HepG2 (cell line): ENCODE measurements around the gene LARP1B. TPM values are rescaled to one million over a fixed set of nuclear protein-coding genes. Genes with fewer than 3 reads are reported as not detected.
A peak's percentile ranks its signal among the peaks of the same experiment; 100 is the strongest.

Experiments used
- FOXP1 ChIP-seq, 2 experiments: fragments of 450-650 bp in 1 of 2; IDR thresholded peaks; 2 replicates each; pipeline ENCODE4 v1.6.1; 2017 to 2018; ENCODE audit warnings: antibody characterized with exemption in 1 of 2
- GATAD2A ChIP-seq: IDR thresholded peaks from 2 replicates; pipeline ENCODE4 v1.6.1; 2016
- KLF13 ChIP-seq: sonication (generic); formaldehyde crosslinking; IDR thresholded peaks from 2 replicates; pipeline ENCODE4 v1.4.0; 2020; ENCODE audit warnings: mild to moderate bottlenecking, missing genetic modification reagents
- MZF1 ChIP-seq: sonication (generic); formaldehyde crosslinking; IDR thresholded peaks from 2 replicates; pipeline ENCODE4 v1.8.1; 2023; ENCODE audit warnings: mild to moderate bottlenecking, missing genetic modification reagents, borderline replicate concordance
- PHF5A ChIP-seq: IDR thresholded peaks from one replicate; pipeline ENCODE4 v1.6.1; 2018; ENCODE audit warnings: low read depth, missing genetic modification reagents; ENCODE audit not compliant: unreplicated experiment
- TFDP1 ChIP-seq: IDR thresholded peaks from 2 replicates; pipeline ENCODE4 v1.6.1; 2016; ENCODE audit warnings: missing compliant biosample characterization, missing genetic modification reagents, borderline replicate concordance
- ZNF646 ChIP-seq: sonication (generic); formaldehyde crosslinking; IDR thresholded peaks from 2 replicates; pipeline ENCODE4 v1.9.0; 2021; ENCODE audit warnings: mild to moderate bottlenecking, missing genetic modification reagents
- polyA plus RNA-seq, 8 experiments: library from polyadenylated mRNA; depleted of rRNA in 3 of 8; stranded (reverse) in 7 of 8; unstranded in 1 of 8; fragments of >200 nt; fragmentation: Illumina TruSeq in 4 of 8; extraction: Trizol in 4 of 8; gene quantifications; 2 replicates each; pipeline versions ENCODE4 v1.2.1 to v1.2.3, GENCODE V29; 2011 to 2016; ENCODE audit warnings: low read depth in 4 of 8, missing spikeins in 1 of 8, mixed read lengths in 1 of 8; ENCODE audit not compliant: insufficient read depth in 1 of 8
- total RNA-seq, 5 experiments: library from RNA; depleted of rRNA; stranded (reverse); fragments of >200 nt; fragmentation: Illumina TruSeq; extraction: Trizol; gene quantifications; 2 replicates each; pipeline ENCODE4 v1.2.3, GENCODE V29; 2016; ENCODE audit warnings: low read depth in 1 of 5

Gene LARP1B
- total and polyA plus RNA-seq, 2 of the 13 experiments (the other 11 are each of a cell fraction or from before 2014, with no cell fraction given) = 19.2 to 52.7 TPM

DNA sequence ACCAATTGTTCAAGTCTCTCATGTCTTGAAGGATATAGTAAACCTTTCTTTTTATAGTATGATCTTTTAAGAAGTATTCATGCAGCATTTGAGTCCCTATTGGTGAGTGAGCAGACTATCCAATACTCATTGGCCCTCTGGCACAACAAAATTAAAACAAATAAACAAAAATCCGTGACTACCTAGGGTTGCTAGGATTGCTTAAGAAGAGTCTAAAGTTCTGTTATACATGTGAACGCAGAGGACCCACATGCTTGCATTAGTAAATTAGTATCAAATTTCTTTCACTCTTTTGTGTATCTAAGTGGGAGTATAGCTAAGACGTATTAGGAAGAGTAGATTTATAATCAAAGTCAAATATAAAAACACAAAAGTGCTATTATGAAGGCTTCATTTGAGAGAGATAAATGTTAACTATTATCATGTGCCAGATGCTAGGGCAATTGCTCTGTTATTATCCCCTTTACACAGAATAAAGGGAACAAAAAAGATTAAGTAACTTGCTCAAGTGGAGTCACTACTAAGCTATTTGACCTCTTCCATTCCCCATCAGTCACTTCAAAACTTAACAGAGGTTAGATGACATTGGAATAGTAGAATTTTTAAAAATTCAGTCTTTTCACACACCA, 29.2 kb upstream of the LARP1B start (continued):
- no peak for TF ChIP-seq PHF5A
- no peak for TF ChIP-seq MZF1 (CRISPR knock-in tag)
- no peak for TF ChIP-seq ZNF646
- TF ChIP-seq GATAD2A (CRISPR knock-in tag) = peak; percentile 35; the same call in 1 of the 2 replicates
- no peak for TF ChIP-seq KLF13 (CRISPR knock-in tag)
- TF ChIP-seq TFDP1 (CRISPR knock-in tag) = no peak
- TF ChIP-seq FOXP1 (IDR thresholded peaks at IDR 0.05) = no peak
- TF ChIP-seq FOXP1 (CRISPR knock-in tag; IDR thresholded peaks at IDR 0.05) = peak; percentile 67
